GM13976 (cell line): ENCODE data around the gene ATP6V0D1.

Experiments used
- DNase-seq: peaks from one replicate; pipeline ENCODE4 v3.0.0; 2012; ENCODE audit warnings: low spot score
- CTCF ChIP-seq: IDR thresholded peaks from 2 replicates; pipeline ENCODE4 v1.5.1; 2012; ENCODE audit warnings: borderline replicate concordance, mild to moderate bottlenecking; ENCODE audit not compliant: insufficient read depth; ENCODE audit errors: extremely low read depth, missing control alignments, control extremely low read depth
- in situ Hi-C: fragments of 300-500 bp; cut with MboI; formaldehyde crosslinking; loops from one replicate; pipeline ENCODE4 v1.12.0; 2022; ENCODE audit warnings: low sequenced_read_pairs, mixed read lengths, inconsistent platforms; ENCODE audit not compliant: unreplicated experiment

The ATP6V0D1 gene

GRCh38 chr16:67445913-67446907 lies 34.7 kb downstream of the ATP6V0D1 start:
- no peak for TF ChIP-seq CTCF
- in situ Hi-C loops: no loop called here
- DNase-seq: no peak

GRCh38 chr16:67445441-67445912 lies 35.5 kb downstream of the ATP6V0D1 start:
- in situ Hi-C loops: no loop called here
- TF ChIP-seq CTCF: no peak
- DNase-seq: no peak

- TF ChIP-seq CTCF: no peak
- no peak for DNase-seq
- in situ Hi-C loops: no loop called here
Measured at GRCh38 chr16:67445126-67445426, 35.9 kb downstream of the ATP6V0D1 start.

- TF ChIP-seq CTCF: no peak
- no peak for DNase-seq
- in situ Hi-C loops: no loop called here
Measured at GRCh38 chr16:67444259-67445125, 36.5 kb downstream of the ATP6V0D1 start.

GRCh38 chr16:67443265-67443664 lies 37.7 kb downstream of the ATP6V0D1 start:
- in situ Hi-C loops: no loop called here
- no peak for TF ChIP-seq CTCF
- no peak for DNase-seq

GRCh38 chr16:67442581-67443255 lies 38.2 kb downstream of the ATP6V0D1 start:
- DNase-seq: no peak
- in situ Hi-C loops: no loop called here
- no peak for TF ChIP-seq CTCF
